GM18502 (cell line): ENCODE measurements around the gene ZNF626.
"Not testable (repeated sequence)": the region's sequence is repeated elsewhere in the genome, so short reads cannot be mapped to it uniquely, and the experiment has no call there.

ENCODE experiments used
- ATAC-seq: cut with Tn5 transposase; IDR thresholded peaks from one replicate; pipeline ENCODE4 v1.9.1; 2021; ENCODE audit warnings: mild to moderate bottlenecking; ENCODE audit not compliant: unreplicated experiment, poor library complexity

ZNF626 gene

GRCh38 chr19:20661150-20661819 lies at the start of gene ZNF626:
TSS of gene ZNF626 (minus strand) at chr19:20661571. CDS start at chr19:20661446, 125 bp downstream.
- peak; percentile 98 for ATAC-seq

GRCh38 chr19:20669263-20669662 lies 7.9 kb upstream of the ZNF626 start:
- no peak for ATAC-seq

- no peak for ATAC-seq
These were observed 5.9 kb upstream of the ZNF626 start for GRCh38 chr19:20667281-20667680.

GRCh38 chr19:20664901-20665781 lies 3.8 kb upstream of the ZNF626 start:
- ATAC-seq = no peak

GRCh38 chr19:20664475-20664874 lies 3.1 kb upstream of the ZNF626 start:
- not testable (repeated sequence) for ATAC-seq

- ATAC-seq = no peak
These were observed 1.2 kb upstream of the ZNF626 start for GRCh38 chr19:20662421-20663105.

- no peak for ATAC-seq
These were observed 764 bp downstream of the ZNF626 start for GRCh38 chr19:20660473-20661140.

GRCh38 chr19:20640545-20640944 lies 20.8 kb downstream of the ZNF626 start:
- no peak for ATAC-seq

- no peak for ATAC-seq
These were observed 21.3 kb downstream of the ZNF626 start for GRCh38 chr19:20640023-20640422.

- ATAC-seq = not testable (repeated sequence)
These were observed 36.8 kb downstream of the ZNF626 start for GRCh38 chr19:20624560-20624959.

- no peak for ATAC-seq
These were observed 45.3 kb downstream of the ZNF626 start for GRCh38 chr19:20616071-20616470.

GRCh38 chr19:20614971-20615370 lies 46.4 kb downstream of the ZNF626 start:
- not testable (repeated sequence) for ATAC-seq

GRCh38 chr19:20612711-20613316 lies 48.6 kb downstream of the ZNF626 start:
- ATAC-seq = no peak

GRCh38 chr19:20611866-20612265 lies 49.5 kb downstream of the ZNF626 start:
- no peak for ATAC-seq

GRCh38 chr19:20607943-20608342 lies 53.4 kb downstream of the ZNF626 start:
- ATAC-seq = no peak
